HG02938 (cell line): ENCODE results near the gene RABEP2.
"Not testable (repeated sequence)": the region's sequence is repeated elsewhere in the genome, so short reads cannot be mapped to it uniquely, and the experiment has no call there.

ENCODE experiments used
- ATAC-seq: cut with Tn5 transposase; IDR thresholded peaks from one replicate; pipeline ENCODE4 v1.9.1; 2021; ENCODE audit warnings: mild to moderate bottlenecking, moderate library complexity; ENCODE audit not compliant: unreplicated experiment

The RABEP2 gene

DNA sequence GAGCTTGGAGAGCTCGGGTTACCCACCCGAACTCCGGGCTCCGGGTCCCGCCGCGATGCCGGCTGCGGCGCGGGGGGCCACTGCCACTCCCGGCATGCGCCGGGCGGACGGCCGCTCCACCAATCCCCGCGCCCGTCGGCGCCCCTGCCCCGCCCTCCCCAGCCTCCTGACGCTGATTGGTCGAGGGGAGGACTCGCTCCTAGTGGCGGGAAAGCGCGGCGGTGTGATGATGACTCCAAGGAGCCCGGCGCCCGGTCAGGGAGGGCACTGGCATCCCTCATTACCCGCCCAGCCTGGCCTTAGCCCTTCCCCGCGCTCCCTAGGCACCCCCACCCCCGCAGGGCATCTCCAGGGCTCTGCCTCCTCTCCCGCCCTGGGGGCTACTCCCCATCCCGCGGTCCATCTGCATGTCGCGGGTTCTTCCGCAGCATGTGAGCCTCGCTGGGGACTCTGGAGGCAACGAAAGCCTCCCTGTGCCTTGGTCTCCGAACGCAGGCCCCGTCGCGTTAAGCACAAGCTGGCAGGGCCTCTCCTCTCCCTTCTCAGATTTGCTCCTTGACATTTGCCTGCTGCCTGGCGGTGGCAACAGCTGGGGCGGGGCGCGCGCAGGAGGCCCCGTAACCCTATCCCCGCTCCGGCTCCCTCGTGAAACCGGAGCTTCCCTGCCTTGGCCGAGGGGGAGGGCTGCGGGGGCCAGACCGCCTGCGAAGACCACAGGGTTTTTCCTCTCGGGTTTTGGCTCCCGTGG, 45.0 kb downstream of the RABEP2 start:
- ATAC-seq: peak; percentile 74

DNA sequence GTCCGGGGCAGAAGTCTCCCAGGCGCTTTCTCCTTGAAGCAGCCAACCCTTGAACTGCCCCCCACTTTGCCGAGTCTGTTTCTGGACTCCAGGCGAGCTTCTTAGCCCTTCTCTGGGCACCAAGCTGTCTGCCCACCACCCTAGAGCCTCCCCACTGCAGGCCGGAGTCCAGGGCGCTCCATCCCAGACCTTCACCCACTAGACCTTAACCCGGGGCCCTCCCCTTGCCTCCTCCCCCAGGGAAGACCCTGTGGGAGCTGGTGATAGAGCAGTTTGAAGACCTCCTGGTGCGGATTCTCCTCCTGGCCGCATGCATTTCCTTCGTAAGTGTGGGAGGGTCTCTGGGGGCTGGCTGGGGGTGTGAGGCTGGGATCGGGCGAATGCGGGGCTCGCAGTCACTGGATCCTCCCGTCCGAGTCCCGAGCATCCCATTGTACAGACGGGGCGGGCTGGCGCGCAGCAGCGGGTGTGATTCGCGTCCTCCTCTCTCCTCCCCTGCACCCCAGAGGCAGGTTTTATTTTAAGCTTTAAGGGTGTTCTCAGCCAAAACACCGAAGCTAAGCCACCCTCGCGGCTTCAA, 45.7 kb downstream of the RABEP2 start:
- peak; percentile 25 for ATAC-seq

DNA sequence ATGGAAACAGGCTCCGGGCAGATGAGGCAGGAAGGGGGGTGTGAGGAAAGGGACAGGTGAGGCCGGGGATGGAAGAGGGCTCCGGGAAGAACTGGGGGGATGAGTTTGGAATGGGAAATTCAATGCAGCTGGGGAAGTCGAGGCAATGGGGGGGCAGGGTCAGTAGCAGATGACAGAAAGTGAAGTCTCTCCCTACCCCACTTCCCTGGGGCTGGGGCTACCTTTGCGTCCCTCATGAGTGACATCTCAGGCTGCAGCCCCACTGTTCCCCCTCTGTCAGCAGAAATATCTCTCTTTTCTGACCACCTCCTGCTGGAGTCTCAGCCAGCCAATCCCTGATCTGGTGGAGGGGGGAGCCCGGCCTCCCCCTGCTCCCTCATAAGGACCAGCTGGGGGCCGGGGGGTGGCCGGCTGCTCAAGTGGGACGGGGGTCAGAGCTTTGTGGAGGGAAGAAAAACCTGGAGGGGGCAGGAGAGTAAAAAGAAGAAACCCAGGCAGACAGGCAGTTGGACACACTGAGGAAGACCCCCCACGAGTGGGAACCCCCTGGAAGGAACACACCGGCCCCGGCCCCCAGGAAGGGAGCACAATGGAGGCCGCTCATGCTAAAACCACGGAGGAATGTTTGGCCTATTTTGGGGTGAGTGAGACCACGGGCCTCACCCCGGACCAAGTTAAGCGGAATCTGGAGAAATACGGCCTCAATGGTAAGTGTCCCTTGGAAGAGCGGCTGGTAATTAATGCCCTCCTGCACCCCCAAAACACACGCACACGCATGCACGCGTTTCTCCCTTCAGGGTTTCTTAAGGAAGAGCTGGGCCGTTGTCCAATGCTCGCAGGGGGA, 46.7 kb downstream of the RABEP2 start, which contains the start of gene ATP2A1:
Gene ATP2A1 (plus strand): TSS at position 406 of the 844 bp plus-strand sequence. CDS start 184 bp downstream, at position 590.
- no peak for ATAC-seq

DNA sequence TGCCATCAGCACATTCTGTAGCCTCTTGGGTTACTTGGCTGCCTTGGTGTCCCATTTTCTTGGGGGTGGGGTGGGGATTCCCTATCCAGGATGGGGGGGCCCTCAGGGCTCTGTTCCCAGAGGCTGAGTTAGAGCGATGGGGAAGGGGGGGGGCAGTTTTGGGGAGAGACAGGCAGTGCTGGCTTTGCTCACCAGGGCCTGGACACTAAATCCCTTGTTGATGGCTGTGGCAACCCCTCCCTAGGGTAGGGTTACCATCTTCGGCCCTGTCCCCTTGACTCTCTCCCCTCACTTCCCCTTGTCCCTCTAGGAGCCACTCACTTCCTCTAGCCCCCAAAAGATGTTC, 47.4 kb downstream of the RABEP2 start:
- ATAC-seq: no peak

DNA sequence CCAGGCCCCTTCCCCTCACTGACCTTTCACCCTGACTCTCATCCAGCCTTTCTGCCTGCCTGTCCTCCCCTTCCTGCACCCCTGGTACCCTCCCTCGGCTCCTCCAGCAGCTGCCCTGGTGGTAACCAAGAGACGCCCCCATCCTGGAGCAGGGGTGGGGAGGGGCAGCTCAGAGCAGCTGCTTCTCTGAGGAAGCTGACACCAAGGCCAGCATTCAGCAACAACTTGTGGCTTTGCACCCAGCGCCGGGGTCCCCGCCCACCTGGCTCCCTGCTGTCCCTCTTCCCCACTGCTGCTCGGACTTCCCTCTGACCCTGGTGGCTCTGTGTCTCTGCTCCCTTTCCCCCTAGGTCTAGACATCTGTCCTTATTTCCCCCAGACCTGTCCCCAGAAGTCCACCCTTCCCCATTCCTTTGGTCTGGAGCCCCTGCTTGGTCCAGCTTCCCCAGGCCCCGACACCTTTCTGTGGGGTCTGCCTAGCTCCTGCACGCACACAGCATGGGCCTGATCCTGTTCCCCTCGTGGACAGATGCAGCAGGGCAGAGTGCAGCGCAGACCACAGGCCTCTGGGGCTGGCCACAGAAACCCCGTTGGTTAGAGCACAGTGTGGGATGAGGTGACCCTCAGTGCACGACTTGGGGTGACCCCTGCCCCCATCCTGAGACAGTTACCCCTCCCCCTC, 47.9 kb downstream of the RABEP2 start:
- no peak for ATAC-seq

DNA sequence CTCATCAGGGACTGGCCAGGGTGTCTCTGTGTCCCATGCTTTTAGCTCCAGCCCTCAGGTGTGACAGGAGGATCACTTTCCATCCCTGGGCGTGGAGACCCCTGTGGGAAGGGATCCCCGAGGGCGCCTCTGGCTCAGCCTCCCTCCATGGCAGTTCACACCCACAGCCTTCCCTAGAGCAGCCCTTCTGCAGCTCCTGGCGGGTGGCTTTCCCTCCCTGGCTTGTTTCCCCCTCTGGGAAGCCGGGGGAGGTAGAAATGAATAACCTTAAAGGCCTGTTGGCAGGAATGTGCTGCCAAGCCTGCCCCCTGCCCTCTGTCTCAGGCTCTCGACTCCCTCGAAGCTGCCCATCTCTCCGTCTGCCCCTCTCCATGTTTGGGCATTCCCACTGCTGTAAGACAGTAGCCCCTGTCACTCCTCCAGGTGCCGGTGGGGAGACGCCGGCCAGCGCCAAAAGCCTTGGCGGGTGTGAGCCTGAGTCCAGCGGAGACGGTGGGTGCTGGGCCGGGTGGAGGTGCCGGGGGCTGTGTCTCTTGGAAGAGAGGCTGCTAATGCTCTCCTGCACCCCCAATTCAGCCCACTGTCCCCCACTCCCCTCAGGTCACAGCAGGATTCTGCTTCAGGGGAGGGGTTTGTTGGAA, 48.9 kb downstream of the RABEP2 start:
- no peak for ATAC-seq

DNA sequence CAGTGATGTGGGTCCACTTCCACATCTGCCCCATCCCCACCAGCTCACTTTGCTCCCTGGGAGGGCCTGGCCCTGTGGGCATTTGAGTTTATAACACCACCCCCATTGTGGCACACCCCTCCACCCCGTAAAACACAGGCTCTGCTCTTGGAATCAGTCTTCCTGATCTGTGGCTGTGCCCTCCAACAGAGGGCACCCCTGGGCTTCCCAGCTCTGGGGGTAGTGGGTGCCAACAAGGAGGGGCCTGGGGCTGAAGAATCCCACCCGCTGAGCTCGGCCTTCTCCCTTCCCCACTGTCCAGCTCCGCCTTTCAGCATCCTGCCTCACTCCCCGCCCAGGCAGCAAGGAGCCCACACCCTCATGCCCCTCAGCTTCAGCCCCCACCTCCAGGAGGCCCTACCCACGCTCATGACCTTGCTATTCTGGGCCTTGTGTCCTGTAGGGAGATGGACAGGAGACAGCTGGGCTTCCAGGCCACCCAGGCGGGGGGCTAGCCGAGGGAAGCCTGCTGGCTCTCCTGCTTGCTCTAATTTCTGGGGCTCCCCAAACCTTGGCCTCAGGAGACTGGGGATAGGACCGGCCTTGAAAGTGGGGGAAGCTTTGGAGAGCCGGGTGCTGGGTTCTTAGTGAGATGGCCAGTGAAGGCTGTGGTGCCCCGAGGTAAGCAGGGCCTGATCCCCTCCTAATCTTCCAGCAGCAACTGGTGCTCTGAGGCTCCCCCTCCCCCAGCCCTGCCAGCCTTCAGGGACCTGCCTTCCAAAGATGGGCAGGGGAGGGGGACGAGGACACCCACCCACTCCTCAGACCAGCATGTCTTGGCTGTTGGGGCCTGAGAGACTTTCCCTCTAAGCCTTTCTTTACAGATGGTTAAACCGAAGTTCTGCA, 49.7 kb downstream of the RABEP2 start:
- no peak for ATAC-seq

DNA sequence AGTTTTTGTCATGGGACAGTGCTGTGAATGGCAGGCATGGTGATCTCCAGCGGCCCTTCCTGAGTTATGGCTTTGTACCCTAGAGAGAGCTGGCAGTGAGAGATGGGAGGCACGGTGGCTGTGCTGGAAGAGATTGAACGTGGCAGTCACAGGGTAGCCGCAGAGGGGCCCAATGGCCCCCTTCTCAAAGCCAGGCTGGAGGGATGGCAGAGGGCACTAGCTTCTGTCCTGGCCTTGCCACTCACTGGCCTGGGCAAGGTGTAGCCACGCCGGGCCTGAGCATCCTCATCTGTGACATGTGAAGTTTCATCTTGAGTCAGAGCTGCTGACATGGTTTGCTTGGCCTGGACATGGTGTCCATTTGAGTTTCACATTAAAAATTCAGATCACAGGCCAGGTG, 50.6 kb downstream of the RABEP2 start:
- no peak for ATAC-seq

DNA sequence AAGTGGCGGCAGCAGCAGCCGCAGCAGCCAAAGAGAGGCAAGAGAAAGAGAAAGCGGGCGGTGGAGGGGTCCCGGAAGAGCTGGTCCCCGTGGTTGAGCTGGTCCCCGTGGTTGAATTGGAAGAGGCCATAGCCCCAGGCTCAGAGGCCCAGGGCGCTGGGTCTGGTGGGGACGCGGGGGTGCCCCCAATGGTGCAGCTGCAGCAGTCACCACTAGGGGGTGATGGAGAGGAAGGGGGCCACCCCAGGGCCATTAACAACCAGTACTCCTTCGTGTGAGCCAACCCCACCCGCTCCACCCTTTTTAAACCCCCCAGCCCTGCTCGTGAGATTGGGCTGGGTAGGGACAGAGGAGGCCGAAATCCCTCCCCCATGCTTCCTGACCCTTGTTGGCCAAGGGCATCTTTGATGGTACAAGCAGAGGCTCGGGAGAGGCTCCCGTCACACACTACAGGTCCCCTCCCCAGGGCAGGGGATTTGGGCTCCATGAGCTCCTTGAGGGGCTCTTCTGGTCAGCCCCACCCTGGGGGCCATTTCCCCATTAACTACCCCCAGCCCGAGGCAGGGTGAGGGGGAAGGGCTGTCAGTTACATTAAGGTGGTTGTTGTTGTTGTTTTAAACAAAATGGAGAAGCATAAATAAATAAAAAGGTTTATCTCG, 51.4 kb downstream of the RABEP2 start:
- no peak for ATAC-seq

DNA sequence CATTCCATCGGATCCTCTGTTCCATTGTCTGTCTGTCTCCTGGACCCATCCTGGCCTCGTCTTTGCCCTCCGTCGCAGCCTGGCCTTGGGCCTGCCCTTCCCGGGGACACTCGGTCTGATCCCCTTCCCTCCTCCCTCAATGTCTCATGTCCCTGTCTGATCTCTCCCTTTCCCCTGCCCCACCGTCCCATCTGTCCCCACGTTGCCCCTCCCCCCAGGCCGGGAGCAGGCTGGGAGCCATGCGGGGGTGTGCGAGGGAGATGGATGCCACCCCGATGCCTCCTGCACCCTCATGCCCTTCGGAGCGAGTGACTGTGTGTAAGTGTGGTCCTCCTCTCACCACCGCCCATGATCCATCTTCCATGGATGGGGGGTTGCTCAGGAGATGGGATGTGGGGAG, 52.1 kb downstream of the RABEP2 start:
- ATAC-seq: no peak

DNA sequence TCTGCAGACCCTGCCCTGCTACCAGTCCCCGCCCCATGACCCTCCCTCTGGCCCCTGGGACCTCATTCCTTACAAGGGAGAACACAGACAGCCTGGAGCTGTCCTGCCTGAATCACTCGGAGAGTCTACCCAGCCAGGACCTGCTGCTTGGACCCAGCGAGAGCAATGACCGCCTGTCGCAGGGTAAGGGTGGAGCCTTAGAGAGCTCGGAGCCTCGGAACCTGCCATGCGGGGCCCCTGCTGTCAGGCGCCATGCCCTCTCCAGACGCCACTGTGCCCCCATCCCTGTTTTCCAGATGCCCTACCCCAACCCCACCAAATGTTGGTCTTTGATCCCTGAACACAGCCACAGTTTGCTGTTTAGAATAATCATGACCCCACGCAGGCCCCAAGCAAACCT, 55.8 kb downstream of the RABEP2 start:
- no peak for ATAC-seq

DNA sequence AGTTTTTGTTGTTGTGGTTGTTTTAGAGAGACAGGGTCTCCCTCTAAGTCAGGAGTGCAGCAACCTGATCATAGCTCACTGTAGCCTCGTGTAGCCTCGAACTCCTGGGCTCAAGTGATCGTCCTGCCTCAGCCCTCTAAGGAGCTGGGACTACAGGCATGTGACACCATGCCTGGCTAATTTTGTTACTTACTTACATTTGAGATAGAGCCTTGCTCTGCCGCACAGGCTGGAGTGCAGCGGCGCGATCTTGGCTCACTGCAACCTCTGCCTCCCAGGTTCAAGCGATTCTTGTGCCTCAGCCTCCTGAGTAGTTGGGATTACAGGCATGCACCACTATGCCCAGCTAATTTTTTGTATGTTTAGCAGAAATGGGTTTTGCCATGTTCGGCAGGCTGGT, 57.4 kb downstream of the RABEP2 start:
- ATAC-seq: not testable (repeated sequence)

DNA sequence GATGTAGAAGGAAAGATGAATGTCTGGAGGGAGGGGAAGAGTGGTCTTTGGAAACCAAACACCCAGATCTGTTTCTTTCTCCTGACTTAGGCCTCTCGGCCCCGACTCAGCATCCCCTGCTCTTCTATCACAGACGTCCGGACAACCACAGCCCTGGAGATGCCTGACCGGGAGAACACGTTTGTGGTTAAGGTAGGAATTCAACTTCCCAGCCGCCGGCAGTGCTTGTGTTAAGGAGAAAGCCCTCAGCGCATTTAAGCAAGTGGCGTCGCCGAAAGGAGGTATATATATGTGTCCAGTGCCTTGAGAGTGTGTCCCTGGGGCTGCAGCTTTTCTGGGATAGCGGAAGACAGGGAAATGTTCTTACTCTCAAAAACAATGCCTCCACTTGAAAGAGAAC, 57.8 kb downstream of the RABEP2 start:
- ATAC-seq: no peak

DNA sequence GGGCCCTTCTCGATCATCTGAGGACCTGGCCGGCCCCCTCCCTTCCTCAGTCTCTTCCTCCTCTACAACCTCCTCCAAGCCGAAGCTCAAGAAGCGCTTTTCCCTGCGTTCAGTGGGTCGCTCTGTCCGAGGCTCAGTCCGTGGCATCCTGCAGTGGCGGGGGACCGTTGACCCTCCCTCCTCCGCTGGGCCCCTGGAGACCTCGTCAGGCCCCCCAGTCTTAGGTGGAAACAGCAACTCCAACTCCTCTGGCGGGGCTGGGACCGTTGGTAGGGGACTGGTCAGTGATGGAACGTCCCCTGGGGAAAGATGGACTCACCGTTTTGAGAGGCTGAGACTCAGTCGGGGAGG, 58.6 kb downstream of the RABEP2 start:
- ATAC-seq: no peak

DNA sequence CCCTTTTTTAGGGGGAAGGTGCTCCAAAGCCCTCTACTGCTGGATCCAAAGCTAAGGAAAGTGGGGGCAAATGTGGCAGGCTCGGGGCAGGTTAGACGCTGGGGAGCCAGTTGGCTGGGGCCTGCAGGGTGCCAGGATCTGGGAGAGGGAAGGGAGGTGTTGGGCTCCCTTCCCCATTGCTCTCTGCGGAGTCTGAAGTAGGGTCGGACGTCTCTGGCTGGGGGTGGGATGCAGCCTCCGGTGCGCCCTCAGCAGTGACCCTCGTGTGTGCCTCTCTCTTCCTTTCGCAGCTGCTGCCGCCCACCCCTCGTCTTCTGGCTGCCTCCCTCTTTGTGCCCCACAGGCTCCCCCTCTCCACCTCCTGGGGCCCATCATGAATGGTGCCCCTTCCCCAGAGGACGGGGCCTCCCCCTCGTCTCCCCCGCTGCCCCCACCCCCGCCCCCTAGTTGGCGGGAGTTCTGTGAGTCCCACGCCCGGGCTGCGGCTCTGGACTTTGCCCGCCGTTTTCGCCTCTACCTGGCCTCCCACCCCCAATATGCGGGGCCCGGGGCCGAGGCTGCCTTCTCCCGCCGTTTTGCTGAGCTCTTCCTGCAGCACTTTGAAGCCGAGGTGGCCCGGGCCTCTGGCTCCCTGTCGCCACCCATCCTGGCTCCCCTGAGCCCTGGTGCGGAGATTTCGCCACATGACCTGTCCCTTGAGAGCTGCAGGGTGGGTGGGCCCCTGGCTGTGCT, 59.1 kb downstream of the RABEP2 start:
- ATAC-seq: no peak

DNA sequence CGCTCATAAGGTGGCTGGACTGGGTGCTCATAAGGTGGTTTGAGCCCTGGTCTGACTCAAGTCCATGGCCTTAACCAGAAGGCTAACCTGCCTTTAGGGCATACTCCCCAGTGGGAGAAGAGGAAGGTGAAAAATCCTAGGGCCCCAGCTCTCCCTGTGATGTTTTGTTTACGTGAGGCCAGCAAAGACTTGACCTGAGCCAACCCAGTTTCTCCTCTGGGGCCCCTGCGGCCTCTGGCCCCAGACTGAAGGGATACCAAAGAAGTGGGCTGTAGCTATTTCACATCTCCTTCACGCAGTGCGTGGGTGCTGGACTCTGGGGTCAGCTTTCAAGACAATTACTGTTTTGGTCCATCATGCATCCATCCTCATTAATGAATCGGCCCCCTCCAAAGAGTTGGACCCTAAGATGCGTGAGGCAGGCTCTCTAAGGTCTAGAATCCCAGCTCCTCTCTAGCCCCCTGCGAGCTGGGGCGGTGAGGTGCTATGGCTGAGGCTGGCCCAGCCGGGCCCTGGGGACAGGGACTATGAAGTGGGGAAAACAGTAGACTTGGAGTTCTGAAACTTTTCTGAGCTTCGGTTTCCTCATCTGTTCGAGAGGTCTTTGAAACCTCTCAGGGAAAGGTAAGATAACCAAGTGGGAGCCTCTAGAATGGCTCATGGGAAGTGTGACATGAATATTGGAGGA, 59.9 kb downstream of the RABEP2 start:
- ATAC-seq: no peak

DNA sequence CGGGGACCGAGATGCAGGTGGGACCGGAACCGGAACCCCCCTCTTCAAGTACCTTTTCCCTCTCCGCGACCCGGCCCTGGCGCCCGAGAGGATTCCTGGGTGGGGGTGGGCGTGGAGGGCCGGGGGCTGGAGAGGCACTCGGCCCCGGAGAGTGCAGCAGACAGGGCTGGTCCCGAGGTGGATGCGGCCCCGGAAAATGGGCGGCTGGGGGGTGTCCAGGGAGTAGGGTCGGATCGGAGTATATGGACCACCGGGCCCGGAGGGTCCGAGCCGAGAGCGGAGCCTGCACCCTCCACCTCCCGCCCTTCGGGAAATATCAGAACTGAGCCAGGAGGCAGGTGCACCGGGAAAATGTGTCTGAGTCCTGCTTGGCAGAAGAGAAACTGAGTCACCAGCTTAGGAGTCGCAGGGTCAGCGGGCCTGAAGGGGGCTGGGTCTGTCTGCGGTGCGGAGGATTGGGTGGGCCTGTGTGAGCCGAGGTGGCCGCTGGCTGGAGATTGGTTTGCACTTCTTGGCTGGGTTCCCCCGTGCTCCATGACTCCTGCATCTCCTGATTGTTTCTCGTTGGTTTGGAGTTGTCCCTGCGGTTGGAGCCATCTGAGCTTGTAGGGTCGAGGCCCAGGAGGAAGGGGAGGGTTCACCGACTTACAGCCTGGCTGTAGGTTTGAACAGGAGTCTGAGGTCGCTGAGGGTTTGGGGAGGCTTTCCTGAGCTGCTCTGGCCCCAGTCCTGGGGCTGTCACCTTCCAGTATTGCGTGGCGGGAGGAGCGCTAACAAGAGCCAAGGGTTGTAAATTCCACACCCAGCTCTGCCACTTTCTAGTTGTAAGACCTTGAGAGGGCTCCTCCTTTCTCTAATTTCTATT, 60.9 kb downstream of the RABEP2 start:
- no peak for ATAC-seq
